ENCODE results near the gene ACSF2.

Gene ACSF2

DNA sequence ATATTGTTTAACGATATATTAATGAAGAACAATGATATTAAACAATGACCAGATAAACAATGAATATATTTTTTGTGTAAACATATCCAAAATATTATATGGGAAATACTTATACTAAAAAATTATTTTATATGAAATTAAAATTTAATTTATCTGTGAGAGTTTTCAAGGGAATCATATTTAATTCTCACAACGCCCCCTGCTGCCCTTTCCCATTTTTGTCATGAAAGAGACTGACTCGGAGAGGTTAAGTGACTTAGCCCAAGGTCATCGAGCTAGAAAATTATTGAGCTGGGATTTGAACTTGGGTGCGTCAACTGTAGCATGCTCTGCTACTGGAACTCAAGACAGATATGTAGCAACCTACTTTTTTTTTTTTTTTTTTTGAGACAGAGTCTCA is 75.0 kb downstream of the ACSF2 start:
- no peak for DNase-seq (ENCODE audit: low spot score)

GRCh38 chr17:50502301-50502990 is 76.4 kb downstream of the ACSF2 start:
- no peak for DNase-seq (ENCODE audit: low spot score)

DNA sequence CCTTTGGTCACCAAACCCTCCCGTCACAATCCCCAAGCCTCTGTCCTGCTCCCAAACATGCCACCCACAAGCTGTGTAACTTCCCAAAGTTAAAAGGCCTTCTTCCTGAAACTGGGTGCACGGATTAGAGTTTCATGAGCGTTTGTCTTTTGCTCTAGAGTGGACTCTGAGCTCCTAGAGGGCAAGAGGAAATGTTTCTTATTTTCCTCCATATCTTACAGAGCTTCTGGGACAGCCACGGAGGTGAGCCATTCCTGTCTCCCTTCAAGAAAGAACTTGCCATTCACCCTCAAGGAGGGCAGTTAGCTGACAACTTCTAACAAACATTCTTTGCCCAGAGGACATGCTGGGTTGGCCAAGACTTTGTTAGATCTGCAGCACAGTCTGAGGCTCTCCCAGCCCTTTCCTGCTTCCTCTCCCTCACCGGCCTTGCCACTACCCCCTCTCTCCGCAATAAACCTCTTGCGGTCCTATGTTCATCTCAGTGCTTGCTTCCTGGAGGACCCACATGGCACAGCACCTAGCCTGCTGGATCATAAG is 79.6 kb downstream of the ACSF2 start:
- DNase-seq (ENCODE audit: low spot score), result no peak

- no peak for DNase-seq (ENCODE audit: low spot score)
These were observed 80.3 kb downstream of the ACSF2 start for GRCh38 chr17:50506298-50506697.

- peak; percentile 60 for DNase-seq (ENCODE audit: low spot score)
These were observed 82.0 kb downstream of the ACSF2 start, which contains the start of gene MYCBPAP for GRCh38 chr17:50507871-50508572. Gene MYCBPAP, plus strand, starts transcription at chr17:50508439. Its CDS starts 236 bp downstream, at chr17:50508675.

DNA sequence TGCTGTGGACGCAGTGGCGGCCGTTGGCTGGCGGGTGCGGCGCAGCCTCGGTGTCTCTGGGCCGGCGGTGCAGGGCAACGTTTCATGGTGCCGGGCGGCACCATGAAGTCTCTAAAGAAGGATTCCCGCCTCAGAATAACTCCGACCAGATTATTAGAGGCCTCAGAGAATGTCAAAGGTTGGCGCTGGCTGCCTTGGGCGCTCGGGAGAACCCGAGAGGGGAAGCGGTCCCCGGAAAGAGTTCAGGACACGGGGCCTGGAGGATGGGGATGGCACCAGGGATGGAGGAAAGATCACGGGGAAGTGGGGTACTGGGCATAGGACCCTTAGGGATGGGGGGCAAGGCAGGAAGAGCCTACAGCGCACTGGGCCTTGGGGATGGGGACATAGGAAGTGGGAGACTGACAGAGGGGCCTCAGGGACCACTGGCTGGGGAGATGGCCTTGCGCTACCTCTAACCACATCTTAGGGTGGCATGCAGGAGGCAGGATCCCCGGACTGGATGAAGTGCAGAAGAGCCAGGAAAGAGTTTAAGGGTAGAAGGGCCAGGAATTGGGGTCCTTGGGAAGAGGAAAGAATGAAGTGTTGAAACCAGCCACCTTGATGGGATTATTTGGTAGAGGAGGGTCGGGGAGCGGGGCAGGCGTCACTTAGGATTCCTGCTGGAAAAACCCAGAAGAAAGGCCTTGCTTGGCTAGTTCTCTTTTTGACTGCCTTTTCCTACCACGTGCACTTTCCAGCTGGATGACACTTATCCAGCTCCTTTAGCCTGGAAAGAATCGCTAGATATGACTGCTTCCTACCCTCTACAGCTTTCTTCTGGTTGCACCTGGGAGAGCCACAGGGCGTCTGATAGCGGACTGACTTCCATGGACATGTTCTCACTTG is 82.8 kb downstream of the ACSF2 start:
- no peak for DNase-seq (ENCODE audit: low spot score)

- no peak for DNase-seq (ENCODE audit: low spot score)
These were observed 85.0 kb downstream of the ACSF2 start for GRCh38 chr17:50511058-50511457.

DNA sequence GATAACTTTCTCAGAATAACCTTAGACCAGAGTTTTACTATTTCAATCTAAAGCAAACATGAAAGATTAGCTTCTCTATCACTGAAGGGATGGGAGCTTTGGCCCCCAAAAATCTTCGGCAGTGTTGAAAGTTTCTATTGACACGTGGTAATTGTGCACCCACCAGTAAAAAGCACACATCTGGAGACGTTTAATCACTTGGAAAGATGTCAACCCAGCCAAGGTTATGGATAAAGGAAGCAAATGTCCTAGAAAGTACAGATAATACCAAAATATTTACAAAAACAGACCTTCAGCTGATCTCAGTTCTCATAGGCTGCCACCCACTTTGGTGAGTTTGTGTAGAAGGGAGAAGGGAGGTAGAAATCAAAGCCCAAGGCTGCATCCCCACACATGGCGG is 87.5 kb downstream of the ACSF2 start:
- DNase-seq (ENCODE audit: low spot score), result no peak

- no peak for DNase-seq (ENCODE audit: low spot score)
These were observed 88.4 kb downstream of the ACSF2 start for GRCh38 chr17:50514388-50514787.

GRCh38 chr17:50514936-50515702 is 89.1 kb downstream of the ACSF2 start:
- DNase-seq (ENCODE audit: low spot score), result no peak

DNA sequence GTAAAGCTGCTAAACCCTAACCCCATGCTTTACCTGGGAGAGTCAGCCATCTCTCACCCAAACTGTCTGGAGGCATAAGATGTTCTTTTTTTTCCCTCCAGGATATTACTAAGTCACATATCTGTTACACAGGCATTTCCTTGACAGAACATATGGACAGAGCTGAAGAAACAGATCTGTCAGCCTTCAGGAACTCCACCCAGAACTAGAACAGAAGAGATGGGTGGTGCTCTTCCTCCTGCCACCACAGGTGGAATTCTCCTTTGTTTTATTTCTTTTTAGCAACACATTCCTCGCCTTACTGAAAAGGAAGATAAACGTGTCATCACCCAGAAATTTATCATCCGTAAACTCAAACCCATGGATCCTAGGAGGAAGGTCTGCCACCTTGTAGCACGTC is 91.0 kb downstream of the ACSF2 start:
- DNase-seq (ENCODE audit: low spot score), result no peak

DNA sequence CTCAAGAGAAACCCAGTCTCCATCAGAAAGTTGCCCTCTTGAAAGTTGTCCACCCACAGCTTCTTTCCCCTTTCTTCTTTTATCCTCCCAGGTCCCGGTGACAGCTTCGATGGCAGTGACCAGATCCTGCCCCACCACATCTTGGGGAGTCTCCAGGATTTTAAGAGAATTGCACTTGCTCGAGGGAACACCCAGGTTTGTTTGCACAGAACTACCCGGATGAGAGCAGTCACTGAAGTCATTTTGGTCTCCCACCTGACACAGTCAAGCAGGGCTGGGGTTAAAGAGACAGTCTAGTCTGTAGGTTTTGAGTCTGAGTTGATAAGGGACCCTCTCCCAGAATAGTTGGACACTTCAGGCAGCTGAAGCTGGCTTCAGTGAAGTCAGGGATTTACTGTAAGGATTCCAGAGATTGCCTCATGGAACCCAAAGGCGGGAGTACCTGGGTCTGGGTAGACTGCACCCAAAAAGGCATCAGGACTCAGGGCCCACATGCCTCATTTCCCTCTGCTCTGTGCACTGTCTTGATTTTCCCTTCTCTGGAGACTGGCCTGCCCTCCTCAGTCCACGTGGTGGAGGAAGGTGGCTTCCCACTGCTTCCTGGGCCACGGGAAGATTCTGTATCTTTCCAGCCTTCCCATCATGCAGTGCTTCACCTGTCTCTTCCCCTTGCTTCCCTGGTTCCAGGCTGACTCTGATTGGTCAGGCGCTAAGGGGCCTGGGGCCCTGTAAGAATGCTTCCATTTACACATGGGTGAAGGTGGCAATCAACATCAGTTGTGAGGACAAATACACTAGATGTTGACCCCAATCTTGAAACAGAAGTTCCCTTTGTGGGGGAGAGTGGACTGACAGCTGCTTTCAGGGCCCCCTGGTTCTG is 91.7 kb downstream of the ACSF2 start:
- no peak for DNase-seq (ENCODE audit: low spot score)

DNA sequence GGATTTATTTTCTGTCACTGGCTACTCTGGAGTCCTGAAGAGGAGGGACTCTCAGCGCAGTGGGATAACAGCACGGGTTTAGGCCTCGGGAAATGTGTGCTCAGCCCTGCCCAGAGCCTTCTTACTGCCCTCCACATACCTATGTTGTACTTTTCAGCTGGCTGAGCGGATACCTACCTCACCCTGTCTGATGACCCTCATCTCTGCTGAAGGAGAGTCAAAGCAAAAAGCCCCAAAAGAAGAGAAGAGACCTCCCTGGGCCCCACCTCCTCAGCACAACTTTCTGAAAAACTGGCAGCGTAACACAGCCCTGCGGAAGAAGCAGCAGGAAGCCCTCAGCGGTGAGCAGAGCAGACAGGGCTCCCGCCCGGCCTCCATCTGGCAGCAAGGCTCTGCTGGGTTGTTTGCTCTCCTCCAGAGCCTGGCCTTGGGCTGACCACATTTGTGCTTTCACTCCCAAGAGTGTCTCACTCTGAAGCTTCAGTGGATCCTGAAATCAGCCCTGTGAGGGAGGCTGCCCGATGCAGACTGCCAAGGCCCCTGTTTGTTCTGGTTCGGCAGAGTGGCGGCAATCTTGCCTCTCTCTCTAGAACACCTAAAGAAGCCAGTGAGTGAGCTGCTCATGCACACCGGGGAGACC is 92.5 kb downstream of the ACSF2 start:
- no peak for DNase-seq (ENCODE audit: low spot score)

- no peak for DNase-seq (ENCODE audit: low spot score)
These were observed 93.3 kb downstream of the ACSF2 start for GRCh38 chr17:50519141-50519834.

DNA sequence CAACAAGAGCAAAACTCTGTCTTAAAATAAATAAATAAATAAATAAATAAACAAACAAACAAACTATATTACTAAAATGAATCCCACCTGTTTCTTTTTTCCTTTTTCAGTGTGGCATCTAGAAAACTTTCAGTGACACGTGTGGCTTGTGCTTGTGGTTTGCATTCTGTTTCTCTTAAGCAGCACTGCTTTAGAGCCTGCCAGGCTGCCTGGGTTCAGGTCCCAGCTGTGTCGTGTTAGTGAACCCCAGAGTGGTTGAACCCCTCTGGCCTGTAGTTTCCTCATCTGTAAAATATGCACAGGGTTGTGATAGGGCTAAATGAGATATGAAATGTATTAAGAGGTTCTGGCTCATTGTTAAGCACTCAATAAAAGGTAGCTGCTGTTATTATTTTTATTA is 94.5 kb downstream of the ACSF2 start:
- DNase-seq (ENCODE audit: low spot score), result no peak

GRCh38 chr17:50521514-50521913 is 95.5 kb downstream of the ACSF2 start:
- DNase-seq (ENCODE audit: low spot score), result no peak

- no peak for DNase-seq (ENCODE audit: low spot score)
These were observed 96.7 kb downstream of the ACSF2 start for GRCh38 chr17:50522766-50523165.

- no peak for DNase-seq (ENCODE audit: low spot score)
These were observed 97.2 kb downstream of the ACSF2 start for GRCh38 chr17:50523208-50523607.

All from globus pallidus (tissue), 1 donor.